DOHH2 (cell line): ENCODE results near the gene RNPS1.

Experiments used
- H3F3A ChIP-seq: fragments of 200-600 bp; sonication (generic), shearing (Covaris generic); 2 replicates; pipeline ENCODE4 v1.6.0; 2016; ENCODE audit warnings: antibody characterized with exemption, mild to moderate bottlenecking; ENCODE audit not compliant: control insufficient read depth, insufficient read depth
- H3K27ac ChIP-seq: fragments of 200-600 bp; sonication (generic); 2 replicates; pipeline ENCODE4 v1.5.1; 2014; ENCODE audit warnings: low read depth, mild to moderate bottlenecking, low read length, moderate library complexity
- H3K27me3 ChIP-seq: fragments of 200-600 bp; sonication (generic); 2 replicates; pipeline ENCODE4 v1.6.1; 2014; ENCODE audit warnings: mild to moderate bottlenecking, low read length, mixed read lengths; ENCODE audit not compliant: control insufficient read depth
- H3K36me3 ChIP-seq: fragments of 200-600 bp; sonication (generic); 2 replicates; pipeline ENCODE4 v1.6.1; 2014; ENCODE audit warnings: mild to moderate bottlenecking, low read length, moderate library complexity, mixed read lengths; ENCODE audit not compliant: control insufficient read depth
- H3K4me1 ChIP-seq: fragments of 200-600 bp; sonication (generic); 2 replicates; pipeline ENCODE4 v1.6.1; 2014; ENCODE audit warnings: mild to moderate bottlenecking, low read length, mixed read lengths; ENCODE audit not compliant: control insufficient read depth
- H3K4me2 ChIP-seq: fragments of 200-600 bp; sonication (generic); 2 replicates; pipeline ENCODE4 v1.6.0; 2014; ENCODE audit warnings: mild to moderate bottlenecking, low read length, moderate library complexity
- H3K4me3 ChIP-seq: fragments of 200-600 bp; sonication (generic); 2 replicates; pipeline ENCODE4 v1.5.1; 2014; ENCODE audit warnings: mild to moderate bottlenecking, low read length, mixed read lengths
- H3K79me2 ChIP-seq: fragments of 200-600 bp; sonication (generic); 2 replicates; pipeline ENCODE4 v1.6.1; 2014; ENCODE audit warnings: mild to moderate bottlenecking, low read length, mixed read lengths; ENCODE audit not compliant: control insufficient read depth
- H3K9me2 ChIP-seq: fragments of 200-600 bp; sonication (generic); replicated peaks from 2 replicates; pipeline ENCODE4 v1.6.1; 2014; ENCODE audit warnings: mild to moderate bottlenecking, low read length, mixed read lengths; ENCODE audit not compliant: control insufficient read depth
- H3K9me3 ChIP-seq: fragments of 200-600 bp; sonication (generic); 2 replicates; pipeline ENCODE4 v1.6.1; 2014; ENCODE audit warnings: antibody characterized with exemption, low read length, mixed read lengths; ENCODE audit not compliant: control insufficient read depth, insufficient read depth
- H4K20me1 ChIP-seq: fragments of 200-600 bp; sonication (generic); 2 replicates; pipeline ENCODE4 v1.6.0; 2014; ENCODE audit warnings: low read depth, mild to moderate bottlenecking, antibody characterized with exemption, low read length, moderate library complexity; ENCODE audit not compliant: control insufficient read depth, insufficient read depth
- EZH2phosphoT487 ChIP-seq: fragments of 200-600 bp; sonication (generic); IDR thresholded peaks from 2 replicates; pipeline ENCODE4 v1.6.1; 2017; ENCODE audit warnings: borderline replicate concordance, mild to moderate bottlenecking, antibody characterized with exemption, low read length, moderate library complexity, mixed read lengths
- TF ChIP-seq, protein P1 (sequence below): fragments of 200-600 bp; sonication (generic); IDR thresholded peaks from one replicate; pipeline ENCODE4 v1.5.1; 2014; ENCODE audit warnings: antibody characterized with exemption, mild to moderate bottlenecking, low read depth, low read length; ENCODE audit not compliant: poor library complexity, severe bottlenecking

Gene RNPS1

DNA sequence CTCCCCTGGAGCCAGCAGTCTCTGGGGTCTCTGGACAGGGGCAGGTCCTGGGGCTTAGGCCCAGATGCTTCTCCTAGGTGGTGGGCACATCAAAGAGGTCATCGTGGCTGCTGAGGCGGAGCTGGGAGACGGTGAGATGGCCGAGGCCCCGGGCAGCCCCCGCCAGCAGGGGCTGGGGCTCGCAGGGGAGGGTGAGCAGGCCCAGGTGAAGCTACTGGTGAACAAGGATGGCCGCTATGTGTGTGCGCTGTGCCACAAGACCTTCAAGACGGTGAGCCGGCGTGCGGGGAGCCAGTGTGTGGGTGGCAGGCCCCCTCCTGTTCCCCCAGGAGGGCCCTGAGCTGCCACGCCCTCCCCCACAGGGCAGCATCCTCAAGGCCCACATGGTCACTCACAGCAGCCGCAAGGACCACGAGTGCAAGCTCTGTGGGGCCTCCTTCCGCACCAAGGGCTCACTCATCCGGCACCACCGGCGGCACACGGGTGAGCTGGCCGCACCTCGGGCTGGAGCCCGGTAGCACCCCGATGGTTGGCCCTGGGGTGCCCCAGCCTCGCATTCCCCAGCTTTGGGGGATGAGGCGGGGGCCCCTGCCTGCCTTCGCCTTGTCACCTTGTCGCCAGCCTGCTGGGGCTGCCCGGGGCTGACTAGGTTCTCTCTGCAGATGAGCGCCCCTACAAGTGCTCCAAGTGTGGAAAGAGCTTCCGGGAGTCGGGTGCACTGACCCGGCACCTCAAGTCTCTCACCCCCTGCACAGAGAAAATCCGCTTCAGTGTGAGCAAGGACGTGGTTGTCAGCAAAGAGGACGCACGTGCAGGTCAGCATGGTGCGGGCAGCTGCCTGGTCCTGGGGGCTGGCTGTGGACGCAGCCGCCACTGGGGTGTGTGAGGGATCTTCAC, 35.6 kb downstream of the RNPS1 start:
- H3K79me2 ChIP-seq, result peaks cover 14% of the 10 kb centered on the region
- no peaks in the 10 kb centered on the region for H3K27me3 ChIP-seq
- H3K4me3 ChIP-seq, result no peak overlapping the region
- no peaks in the 10 kb centered on the region for H3K9me2 ChIP-seq
- H3K4me2 ChIP-seq, result no peak overlapping the region
- TF ChIP-seq, protein P1, sequence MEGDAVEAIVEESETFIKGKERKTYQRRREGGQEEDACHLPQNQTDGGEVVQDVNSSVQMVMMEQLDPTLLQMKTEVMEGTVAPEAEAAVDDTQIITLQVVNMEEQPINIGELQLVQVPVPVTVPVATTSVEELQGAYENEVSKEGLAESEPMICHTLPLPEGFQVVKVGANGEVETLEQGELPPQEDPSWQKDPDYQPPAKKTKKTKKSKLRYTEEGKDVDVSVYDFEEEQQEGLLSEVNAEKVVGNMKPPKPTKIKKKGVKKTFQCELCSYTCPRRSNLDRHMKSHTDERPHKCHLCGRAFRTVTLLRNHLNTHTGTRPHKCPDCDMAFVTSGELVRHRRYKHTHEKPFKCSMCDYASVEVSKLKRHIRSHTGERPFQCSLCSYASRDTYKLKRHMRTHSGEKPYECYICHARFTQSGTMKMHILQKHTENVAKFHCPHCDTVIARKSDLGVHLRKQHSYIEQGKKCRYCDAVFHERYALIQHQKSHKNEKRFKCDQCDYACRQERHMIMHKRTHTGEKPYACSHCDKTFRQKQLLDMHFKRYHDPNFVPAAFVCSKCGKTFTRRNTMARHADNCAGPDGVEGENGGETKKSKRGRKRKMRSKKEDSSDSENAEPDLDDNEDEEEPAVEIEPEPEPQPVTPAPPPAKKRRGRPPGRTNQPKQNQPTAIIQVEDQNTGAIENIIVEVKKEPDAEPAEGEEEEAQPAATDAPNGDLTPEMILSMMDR, result no peak
- TF ChIP-seq EZH2phosphoT487, result no peak
- no peaks in the 10 kb centered on the region for H3F3A ChIP-seq
- no peaks in the 10 kb centered on the region for H3K9me3 ChIP-seq
- no peak overlapping the region for H3K27ac ChIP-seq
- H3K36me3 ChIP-seq, result peaks cover 64% of the 10 kb centered on the region
- H3K4me1 ChIP-seq, result no peaks in the 10 kb centered on the region
- no peaks in the 10 kb centered on the region for H4K20me1 ChIP-seq

DNA sequence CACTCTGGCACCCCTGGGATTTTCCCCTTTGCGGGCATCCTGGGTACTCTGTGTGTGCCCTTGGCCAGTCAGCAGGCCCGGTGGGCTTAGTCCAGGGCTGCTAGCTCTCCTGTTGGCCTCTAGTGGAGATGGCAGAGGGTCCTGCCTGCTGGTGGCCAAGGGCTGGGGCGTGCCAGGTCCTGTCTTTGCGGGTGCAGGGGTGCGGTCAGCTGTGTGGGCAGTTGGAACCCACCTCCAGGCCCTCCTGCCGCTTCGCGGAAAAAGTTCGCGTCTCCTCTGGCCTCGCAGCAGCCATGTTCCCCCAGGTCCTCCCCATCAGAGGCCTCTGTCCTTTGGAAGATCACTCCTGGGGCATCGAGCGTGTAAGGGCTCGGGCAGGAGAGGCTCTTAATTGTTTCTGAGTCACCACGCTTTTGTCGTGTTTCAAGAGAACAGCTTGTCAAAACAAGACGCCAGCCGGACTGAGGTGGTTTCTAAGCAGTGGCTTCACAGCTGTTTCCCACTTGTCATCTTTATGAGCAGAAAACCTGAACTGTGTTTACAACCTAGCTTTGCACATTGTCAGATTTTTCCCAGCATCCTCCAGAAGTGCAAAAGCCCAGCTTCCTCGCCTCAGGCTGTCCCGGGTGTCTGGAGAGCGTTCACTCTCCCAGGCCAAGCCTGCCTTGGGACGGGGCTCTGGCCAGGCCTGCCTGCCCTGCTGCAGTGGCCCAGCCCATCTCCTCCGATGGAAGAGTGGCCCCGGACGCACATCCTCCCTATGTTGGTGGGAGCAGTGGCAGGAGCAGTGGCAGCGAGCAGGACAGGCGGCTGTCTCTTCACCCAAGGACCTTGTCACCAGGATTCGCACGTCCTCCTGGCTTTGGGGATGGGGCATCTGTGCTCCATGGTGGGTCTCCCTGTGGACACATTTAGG, 36.7 kb downstream of the RNPS1 start:
- TF ChIP-seq EZH2phosphoT487, result no peak
- TF ChIP-seq, protein P1, result no peak
- Histone ChIP-seq H3K9me2 (no peaks in the 10 kb centered on the region), H4K20me1 (no peaks in the 10 kb centered on the region), H3K27me3 (no peaks in the 10 kb centered on the region), H3K4me1 (no peaks in the 10 kb centered on the region), H3K4me2 (no peak overlapping the region), H3K4me3 (no peak overlapping the region), H3K27ac (no peak overlapping the region), H3F3A (no peaks in the 10 kb centered on the region), H3K36me3 (peaks cover 66% of the 10 kb centered on the region), H3K79me2 (peaks cover 24% of the 10 kb centered on the region), H3K9me3 (no peaks in the 10 kb centered on the region)

DNA sequence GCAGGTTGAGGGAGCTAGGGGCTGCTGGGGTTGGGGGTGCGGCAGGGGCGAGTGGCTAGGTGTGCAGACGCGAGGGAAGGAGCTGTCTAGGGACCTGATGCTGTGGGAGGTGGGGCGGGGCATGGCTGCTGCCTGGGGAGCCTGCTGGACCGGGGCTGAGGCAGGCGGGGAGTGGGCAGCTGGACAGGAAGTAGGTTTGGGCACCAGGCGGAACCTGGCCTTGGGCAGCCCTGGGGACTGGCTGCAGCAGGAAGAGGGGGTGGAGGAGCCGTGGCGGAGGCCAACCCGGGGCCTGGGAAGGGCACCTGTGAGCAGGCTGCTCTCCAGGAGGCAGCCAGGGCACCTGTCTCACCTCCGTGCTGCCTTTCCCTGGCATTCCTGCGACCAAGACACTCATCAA, 37.5 kb downstream of the RNPS1 start:
- no peaks in the 10 kb centered on the region for H3K9me2 ChIP-seq
- H3K79me2 ChIP-seq, result peaks cover 33% of the 10 kb centered on the region
- H4K20me1 ChIP-seq, result no peaks in the 10 kb centered on the region
- peaks cover 64% of the 10 kb centered on the region for H3K36me3 ChIP-seq
- no peaks in the 10 kb centered on the region for H3K4me1 ChIP-seq
- H3K27me3 ChIP-seq, result no peaks in the 10 kb centered on the region
- no peak overlapping the region for H3K4me2 ChIP-seq
- no peak for TF ChIP-seq EZH2phosphoT487
- TF ChIP-seq, protein P1, result no peak
- no peak overlapping the region for H3K27ac ChIP-seq
- H3K4me3 ChIP-seq, result no peak overlapping the region
- H3K9me3 ChIP-seq, result no peaks in the 10 kb centered on the region
- H3F3A ChIP-seq, result no peaks in the 10 kb centered on the region
